Glomerular visceral epithelial cell (primary cell): ENCODE results near the gene IMMT.
"Not testable (repeated sequence)": the region's sequence is repeated elsewhere in the genome, so short reads cannot be mapped to it uniquely, and the experiment has no call there.

Experiments
- DNase-seq: peaks from one replicate; pipeline ENCODE4 v3.0.0-alpha.2; 2016; ENCODE audit errors: extremely low spot score

IMMT gene

DNA sequence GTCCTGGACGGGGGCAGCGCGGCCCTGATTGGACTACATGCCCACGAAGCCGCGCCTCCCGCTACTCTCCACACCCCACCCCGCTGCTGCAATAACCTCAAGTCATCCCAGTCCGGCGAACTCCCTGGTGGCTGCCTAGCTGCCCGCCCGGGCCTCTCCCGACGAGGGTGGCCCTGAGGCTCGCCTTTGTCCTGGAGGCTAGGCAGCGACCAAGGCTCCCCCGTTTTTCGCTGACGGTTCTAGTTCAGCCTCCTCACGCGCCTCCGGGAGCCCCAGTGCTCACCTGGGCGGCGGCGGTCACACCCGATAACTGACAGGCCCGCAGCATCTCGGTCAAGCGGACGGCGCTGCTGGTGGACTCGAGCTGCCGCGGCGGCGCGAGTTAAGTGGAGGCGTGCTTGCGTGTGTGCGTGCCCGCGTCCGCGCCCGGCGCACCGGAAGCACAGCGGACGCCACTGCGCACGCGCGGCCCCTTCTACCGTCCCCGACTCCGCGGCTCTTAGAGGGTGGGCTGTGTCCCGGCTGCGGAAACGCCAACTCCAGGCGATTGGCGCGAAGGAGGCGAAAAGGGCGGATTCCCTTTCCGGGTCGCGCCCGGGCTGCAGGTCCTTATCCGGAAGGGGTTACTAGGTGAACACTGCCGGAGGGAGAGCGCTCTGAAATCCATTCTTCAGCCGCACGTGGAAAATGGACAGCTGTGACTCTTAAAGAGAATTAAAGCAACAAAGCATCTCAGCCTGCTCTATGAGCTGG is at the start of gene IMMT:
TSS of gene IMMT (minus strand) at position 408 of the 753 bp plus-strand sequence. CDS start at position 328, 80 bp downstream.
- peak; percentile 95 for DNase-seq

DNA sequence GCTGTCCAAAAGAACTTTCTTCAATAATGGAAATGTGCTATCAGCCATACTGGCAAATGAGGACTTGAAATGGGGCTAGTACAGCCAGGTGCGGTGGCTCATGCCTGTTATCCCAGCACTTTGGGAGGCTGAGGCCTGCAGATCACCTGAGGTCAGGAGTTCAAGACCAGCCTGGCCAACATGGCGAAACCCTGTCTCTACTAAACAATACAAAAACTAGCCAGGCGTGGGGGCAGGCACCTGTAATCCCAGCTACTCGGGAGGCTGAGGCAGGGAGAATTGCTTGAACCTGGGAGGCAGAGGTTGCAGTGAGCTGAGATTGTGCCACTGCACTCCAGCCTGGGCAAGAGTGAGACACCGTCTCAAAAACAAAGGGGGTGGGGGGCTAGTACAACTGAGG is 49.5 kb upstream of the IMMT start:
- not testable (repeated sequence) for DNase-seq

DNA sequence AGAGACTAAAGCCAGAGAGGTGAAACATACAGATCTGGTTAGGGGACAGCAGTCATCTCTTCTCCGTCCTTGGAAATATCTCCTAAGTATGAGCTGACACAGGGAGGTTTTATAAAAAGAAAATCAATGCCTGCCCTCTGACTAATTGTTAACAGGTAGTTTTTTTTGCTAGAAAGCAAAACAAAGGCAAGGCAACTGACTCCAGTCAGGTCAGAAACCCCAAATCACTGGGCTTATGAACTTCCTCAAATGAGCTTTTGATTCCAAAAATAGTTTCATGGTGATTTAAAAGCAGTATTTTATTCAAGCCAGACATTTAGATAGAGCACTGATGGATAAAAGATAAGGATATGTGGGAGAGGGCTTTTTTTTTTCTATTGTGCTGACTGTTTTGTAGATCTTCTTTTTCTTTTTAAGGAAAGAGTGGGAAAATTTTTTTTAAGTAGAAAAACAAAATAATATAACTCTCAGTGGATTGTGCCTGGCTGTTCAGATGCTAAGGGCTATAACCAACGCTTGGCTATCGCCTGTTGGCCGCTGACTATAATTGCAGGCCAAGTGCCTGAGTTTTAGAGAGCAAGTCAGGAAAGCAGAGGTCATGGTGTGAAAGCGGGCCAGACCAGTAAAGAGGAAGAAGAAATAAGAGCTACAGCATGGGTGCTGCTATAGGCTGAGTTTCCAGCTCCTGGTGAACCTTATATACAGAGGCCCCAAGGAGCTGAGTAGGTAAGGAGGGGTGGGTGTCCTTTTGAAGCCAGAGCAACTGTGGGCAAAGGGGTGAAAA is 48.9 kb upstream of the IMMT start:
- DNase-seq = no peak

DNA sequence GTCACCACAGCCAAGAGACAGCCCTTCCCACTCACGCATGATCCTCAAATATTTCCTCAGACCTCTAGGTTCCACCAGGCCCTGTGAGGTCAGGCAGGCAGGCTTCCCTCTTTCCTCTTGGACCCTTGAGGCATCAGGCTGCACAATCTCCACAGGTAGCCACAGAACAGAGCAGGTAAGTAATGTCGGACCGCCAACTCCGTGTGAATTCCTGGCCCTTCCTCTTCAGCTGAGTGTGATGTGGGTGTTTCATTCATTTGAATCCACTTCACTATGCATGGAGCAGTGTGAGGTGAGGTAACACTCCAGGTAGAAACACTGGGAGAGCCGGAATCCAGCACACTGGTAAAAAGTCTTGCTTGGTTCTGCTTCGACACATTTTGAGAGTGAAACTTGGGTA is 48.0 kb upstream of the IMMT start:
- DNase-seq = no peak

DNA sequence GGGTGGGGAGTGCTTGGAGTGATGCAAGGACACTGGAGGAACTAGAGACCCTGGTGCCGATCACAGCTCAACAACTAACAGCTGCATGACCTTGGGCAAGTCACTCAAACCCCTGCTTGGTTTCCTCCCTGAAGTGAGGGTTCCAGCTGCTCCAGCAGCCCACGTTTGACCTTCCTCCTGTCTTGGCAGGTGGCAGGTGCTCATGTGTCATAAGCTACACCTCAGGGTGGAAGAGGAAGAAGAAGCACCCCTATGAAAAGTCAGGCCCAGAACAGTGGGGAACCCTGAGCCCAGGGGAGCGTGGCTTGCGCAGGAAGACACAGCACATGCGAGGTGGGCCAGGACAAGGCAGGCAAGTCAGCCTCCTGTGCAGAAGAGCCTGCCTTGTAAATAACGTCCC is 46.3 kb upstream of the IMMT start:
- DNase-seq = no peak

DNA sequence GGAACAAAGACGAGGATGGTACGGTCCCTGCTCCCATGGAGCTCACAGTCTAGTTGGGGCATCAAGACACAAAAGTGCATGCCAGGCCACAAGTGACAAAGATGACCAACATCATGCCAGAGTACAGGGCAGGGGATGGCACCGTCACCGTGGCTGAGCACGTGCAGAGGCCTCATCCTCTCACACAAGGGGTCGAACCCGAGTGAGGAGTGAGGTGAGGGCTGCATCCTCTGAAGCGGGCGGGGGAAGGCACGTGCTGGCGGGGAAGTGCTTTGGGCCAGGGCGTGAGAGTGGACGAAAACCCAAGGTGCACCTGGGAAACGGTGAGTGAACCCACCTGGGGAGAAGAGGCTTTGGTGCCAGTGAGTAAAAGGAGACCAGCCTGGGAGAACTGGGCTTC is 45.0 kb upstream of the IMMT start:
- no peak for DNase-seq

DNA sequence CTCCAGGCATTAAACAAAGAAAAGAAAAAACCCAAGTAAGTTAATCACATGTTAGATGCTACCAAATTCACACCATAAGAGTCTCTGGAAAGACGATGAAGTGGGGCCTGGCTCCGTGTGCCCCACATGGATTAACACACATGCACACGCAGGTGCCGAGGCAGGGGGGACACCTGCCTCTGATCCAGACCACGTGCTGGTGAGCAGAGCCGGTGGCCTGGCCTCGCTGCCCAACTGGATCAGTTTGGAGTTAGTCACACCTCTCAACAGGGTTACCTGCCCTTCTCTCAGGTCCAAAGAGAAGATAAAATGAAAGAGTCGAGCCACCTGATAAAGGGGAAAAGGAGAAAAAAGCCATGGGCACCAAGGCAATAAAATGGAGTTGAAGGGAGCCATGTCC is 44.5 kb upstream of the IMMT start:
- DNase-seq = no peak

DNA sequence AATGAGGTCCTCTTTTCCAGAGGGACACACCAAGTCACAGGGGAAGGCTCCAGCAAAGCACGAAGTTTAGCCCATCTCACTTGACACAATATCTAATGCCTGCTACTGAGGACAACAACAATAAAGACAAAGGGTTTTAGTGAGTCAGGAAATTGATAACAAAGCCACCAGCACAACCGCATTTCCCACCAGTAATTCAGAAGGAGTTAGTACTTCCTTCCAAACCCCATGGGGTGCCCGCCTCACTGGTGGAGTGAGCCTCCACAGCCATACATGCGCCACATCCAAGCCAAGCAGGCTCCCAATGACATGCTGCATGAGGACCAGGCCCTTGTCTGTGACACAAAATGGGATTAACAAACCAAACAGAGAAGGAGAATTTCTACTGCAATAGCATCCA is 44.1 kb upstream of the IMMT start:
- no peak for DNase-seq

DNA sequence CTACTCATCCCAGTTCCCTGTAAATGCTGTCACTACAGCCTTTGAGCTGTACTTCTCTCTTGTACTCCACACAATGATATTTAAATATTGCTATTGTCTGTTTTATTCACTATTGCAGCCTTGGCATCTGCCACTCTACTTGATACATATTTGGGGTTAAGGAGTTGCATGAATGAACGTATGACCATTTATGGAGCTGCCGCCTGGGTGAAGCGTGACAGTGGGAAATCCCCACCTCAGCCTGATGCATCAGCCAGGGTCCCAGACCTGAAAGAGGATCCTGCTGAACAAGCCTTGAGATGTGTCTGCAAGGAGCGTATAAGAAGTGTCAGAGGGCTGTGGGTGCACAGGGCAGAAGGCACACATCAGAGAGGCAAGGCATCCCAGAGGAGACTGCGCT is 43.1 kb upstream of the IMMT start:
- peak; percentile 54 for DNase-seq

DNA sequence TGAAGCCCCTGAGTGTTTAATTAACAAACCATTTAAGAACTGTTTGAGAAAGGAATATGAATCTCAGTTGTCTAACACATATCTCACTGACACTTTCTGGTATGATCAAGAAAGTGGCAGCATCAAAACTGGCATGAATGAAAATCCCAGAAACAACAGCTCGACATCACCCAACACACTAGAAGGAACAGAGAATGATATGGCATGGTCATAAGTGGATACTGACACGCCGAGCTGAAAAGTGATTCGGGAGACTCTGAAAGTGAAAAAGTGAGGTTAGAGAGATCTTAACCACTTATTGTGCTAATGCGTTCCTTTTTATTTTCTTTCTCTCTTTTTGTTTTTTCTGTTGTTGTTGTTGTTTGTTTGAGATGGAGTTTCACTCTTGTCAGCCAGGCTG is 41.9 kb upstream of the IMMT start:
- DNase-seq = no peak

DNA sequence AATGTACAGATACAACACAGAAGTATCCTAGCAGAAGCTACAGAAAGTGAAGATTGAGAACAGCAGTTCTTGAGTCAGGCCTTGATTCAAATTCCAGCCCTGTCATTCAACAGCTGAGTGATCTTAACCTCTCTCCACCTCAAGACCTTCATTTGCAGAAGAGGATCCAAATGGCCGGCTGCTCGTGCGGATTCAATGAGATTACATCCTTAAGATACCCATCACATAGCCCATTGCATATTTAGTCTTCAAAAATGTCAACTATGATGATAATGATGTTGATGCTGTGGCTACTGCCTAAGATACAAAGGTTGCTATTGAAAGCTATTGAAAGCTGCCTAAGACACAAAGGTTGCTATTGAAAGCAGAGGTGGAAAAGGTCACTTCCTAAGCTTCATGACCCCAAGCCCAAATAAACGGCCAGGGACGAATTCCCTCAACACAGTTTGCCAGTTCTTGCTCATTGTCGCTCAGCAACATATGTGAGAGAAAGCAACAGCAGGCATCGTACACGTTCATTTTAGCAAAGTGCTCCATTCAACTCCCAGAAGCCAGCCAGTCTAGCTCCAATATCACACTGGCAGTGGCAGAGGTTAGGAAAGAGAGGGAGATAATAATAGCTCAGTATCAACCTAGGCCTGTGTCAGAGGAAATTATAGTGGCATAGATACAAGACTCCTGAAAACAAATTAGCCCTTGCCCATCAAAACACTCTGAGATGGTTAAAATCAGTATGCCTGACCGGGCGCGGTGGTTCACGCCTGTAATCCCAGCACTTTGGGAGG is 40.1 kb upstream of the IMMT start:
- no peak for DNase-seq

DNA sequence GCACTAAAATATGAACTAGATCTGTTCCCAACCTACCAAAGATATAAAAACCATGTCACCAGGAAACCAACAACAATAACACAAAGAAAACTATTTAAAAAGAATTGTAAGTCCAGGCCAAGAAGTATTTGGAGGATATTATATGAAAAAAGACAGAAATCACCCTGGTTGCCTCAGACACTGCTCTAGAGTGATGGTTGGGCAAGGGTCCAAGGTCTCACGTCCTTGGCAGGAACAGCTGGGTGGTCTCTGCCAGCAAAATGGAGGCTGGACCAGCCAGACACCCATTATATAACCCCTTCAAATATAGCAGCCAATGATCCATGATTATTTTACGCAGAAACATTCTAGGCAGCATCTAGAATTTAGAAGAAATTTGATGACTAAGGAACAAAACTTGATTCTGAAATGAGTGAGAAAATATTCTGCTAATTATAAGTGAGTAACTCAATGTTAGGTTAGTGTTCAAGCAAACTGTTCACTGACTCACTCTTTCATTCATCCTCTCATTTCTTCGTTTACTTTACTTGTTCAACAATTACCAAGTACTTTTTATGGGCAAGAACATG is 39.4 kb upstream of the IMMT start:
- DNase-seq = no peak

DNA sequence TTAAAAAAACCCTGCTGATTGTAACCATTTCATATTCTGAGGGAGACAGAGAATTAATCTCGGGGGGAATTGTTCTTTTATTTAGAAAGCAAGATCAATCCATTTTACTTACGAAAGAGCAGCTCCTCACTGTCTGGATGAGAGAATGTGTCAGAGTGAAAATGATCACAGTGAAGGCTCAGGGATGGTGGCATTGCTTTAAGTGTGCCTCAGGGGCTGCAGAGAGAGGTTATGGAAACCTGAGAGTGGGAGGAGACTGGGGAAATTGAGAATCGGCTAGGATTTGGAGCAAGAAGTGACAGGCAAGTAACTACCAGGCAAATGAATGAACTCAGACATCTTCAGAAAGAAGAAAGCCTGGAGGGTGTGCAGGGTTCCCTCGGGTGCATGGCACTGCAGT is 38.2 kb upstream of the IMMT start:
- DNase-seq = no peak

DNA sequence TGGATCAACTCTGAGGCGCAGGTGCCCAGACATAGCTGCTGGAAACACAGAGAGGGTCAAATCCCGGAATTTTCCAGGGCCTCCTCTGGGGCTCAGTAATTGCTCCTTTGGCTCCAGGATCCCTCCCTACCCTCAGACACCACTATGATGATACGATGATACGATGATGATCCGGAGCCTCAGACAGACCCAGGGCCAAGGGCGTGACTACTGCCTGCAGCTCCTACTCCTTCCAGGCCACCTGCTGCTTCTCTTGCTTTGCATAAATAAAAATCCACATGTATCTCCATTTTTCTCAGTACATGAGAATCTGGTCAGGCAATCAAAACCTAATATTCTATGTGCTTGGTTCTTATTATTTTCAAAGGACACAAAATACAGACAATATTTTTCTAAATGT is 37.6 kb upstream of the IMMT start:
- no peak for DNase-seq

DNA sequence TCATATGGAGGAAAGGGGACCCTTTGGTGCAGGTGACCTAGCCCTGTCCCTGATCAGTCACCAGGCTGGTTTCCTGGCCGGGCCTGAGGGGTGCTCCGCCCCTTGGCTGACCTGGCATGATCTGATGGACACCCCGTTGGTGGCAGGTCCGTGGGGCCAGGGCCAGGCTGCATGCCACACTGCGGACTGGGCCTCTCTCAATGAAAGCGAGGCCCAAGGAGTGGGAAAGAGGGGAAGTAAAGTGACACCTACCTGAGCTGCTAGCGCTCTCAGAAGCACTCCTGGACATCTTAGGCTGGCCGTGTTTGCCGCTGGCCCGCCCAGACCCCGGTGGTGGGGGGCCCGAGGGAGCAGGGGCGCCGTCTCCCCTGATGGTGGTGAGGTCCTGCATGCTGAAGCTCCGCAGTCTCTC is 37.1 kb upstream of the IMMT start:
- DNase-seq = no peak

DNA sequence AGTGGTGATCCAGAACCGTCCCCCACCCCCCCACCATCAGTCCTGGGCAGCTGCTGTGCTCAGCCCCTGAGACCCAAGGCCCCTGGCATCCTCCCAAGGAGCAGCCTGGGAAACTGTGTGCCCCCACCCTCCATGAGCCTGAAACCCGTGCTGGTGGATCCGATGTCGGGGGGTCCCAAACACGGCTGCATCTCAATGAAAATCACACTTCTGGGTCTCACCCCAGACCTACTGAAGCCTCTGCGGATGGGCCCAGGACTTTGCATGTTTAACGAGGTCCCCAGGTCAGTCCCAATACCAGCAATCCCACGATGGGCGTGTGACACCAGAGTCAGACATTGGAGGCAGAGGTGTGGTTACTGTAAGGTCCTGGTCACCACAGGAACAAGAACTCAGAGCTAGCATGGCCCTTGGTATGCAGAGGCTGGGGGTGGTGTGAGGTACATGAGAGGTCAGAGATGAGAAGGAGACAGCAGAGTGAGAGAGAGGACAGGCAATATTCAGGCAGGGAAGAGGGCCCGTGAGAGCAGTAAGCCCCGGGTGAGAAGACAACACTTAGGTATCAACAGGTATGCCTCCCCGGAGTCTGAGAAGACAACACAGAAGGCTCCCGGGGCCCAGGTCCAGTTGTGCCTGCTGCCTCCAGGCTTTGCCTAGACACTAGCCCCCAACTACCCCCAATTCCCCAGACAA is 36.6 kb upstream of the IMMT start:
- DNase-seq = no peak

DNA sequence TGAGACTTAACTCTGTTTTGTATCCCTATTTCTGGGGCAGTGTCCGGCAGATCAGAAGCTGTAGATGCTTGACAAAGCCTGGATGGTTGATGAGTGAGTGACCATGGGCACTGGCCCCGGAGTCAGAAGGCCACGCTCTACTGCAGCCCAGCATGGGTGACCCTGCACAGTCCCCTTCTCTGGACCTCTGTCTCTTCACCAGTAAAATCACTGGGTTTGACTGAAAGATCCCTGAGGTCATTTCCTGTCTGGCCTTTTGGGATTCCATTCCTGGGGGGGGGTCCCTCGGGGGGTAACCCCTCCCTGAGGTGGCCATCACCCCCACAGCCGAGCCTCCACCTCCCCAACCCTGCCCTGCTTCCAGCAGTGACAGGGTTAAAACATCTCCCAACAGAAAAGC is 35.7 kb upstream of the IMMT start:
- no peak for DNase-seq

DNA sequence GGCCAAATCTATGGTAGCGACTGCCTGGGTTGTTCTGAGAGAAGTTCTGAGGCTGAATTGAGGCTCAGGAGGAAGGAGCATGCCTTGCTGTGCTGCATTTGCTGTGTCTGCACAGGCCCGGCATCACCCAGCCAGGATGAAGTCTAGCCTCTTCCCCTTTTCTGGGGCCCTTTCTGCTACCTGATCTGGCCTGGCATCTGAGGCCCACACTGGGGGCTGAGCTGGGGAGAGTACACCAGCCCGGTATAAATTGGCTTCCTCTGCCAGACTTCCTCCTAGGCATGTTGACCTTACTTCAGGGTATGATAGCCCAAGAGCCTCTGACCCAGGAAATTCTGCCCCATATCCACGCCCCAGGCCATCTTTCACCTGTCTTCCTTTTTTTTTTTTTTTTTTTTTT is 34.0 kb upstream of the IMMT start:
- no peak for DNase-seq

DNA sequence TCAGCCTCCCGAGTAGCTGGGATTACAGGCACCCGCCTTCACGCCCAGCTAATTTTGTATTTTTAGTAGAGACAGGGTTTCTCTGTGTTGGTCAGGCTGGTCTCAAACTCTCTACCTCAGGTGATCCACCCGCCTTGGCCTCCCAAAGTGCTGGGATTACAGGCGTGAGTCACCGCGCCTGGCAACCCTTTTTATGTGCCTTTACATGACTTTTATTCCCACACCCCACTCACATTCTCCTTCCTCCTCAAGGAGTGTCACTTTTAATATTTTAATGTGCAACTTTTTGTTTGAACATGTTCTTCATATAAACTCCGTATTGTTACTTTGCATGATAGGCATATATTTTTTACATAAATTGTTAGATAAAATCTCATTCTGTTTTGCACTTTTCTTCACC is 33.3 kb upstream of the IMMT start:
- not testable (repeated sequence) for DNase-seq

DNA sequence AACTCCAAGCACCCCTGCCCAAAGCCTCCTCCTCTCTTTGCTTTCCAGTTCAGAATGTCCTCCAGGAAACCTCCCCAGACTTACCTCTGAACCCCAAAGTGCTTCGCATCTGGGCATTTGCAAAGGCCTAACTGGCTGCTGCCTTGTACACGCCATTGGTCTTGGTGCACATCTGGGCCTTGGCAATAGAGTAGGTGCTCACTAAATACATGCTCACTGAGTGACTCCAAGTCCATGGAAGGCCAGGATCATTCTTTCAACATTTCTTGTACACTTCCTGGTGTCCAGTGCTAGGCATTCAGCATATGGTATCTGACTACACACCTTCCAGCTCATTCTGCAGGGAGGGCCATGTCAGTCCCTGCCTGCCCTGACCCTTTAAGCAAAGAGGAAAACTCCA is 32.4 kb upstream of the IMMT start:
- DNase-seq = no peak

DNA sequence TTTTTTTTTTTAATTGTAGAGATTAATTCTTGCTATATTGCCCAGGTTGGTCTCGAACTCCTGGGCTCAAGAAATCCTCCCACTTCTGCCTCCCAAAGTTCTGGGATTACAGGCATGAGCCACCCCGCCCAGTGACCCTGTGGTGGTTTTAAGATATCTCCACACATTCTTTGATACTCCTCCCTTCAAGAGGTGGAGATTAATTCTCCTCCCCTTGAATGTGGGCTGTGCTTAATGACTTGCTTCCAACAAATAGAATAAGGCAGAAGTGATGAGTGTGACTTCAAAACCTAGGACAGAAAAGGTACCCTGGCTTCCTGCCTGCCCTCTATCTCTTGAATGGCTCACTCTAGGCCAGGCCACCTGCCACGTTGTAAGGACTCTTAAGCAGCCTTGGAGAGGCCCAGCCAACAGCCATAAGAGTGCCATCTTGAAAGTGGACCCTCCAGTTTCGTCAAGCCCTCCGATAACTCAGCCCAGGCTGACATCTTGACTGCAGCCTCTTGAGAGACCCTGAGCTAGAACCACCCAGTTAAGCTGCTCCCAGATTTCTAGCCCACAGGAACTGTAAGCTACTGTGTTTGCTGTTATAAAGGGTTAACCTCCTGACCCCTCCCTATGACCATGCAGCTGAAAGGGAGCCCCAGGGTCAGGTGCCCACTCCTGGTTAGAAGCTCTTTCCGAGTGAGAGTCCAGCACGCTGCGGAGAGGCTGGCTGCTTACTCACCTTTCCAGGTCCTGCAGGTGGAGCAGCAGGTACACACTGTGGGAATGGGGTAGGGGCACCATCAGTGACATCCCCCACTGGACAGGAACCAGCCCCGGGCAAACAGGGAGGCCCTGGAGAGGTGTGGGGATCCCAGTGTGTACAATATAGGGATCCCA is 31.6 kb upstream of the IMMT start:
- DNase-seq = no peak
